IMR-90 (cell line): Measurements from ENCODE around the gene PCDH12. TPM values are rescaled to one million over a fixed set of nuclear protein-coding genes. Genes with fewer than 3 reads are reported as not detected.

Source experiments
- ATAC-seq: fragments of 200-7000 bp; cut with Tn5 transposase; 2 replicates; pipeline ENCODE4 v1.9.1; 2020; ENCODE audit warnings: low read depth, mild to moderate bottlenecking, moderate library complexity
- BruUV-seq: library from RNA; stranded (reverse); fragments of 400-500 nt; replicated peaks from 2 replicates; lab custom pipeline; 2021; lab: Mats Ljungman, UMichigan
- CTCF ChIA-PET: fragments of 300-600 bp; formaldehyde crosslinking; extraction: SDS; loops from one replicate; lab custom pipeline; 2021; ENCODE audit warnings: antibody characterized with exemption; lab: Yijun Ruan, JAX
- POLR2A ChIA-PET: fragments of 300-600 bp; sonication (Branson Sonifier 250); formaldehyde crosslinking; loops from one replicate; lab custom pipeline; 2022; ENCODE audit warnings: antibody characterized with exemption; ENCODE audit not compliant: unreplicated experiment; lab: Charles Lee
- DNase-seq: peaks from one replicate; pipeline ENCODE4 v3.0.0; 2013
- H2AFZ ChIP-seq: replicated peaks from 2 replicates; pipeline ENCODE3; 2013; ENCODE audit warnings: low read length, mild to moderate bottlenecking; ENCODE audit not compliant: poor library complexity
- H2AK5ac ChIP-seq: 2 replicates; pipeline ENCODE4 v1.6.1; 2013; ENCODE audit warnings: low read depth, low read length, inconsistent platforms
- H2AK9ac ChIP-seq: replicated peaks from 2 replicates; pipeline ENCODE3; 2013; ENCODE audit warnings: mild to moderate bottlenecking, low read depth, low read length, moderate library complexity; ENCODE audit not compliant: poor library complexity
- H2BK120ac ChIP-seq: 2 replicates; pipeline ENCODE4 v1.6.1; 2013; ENCODE audit warnings: low read depth, low read length, inconsistent platforms
- H2BK15ac ChIP-seq: 3 replicates; pipeline ENCODE4 v1.6.1; 2013; ENCODE audit warnings: low read depth, low read length, inconsistent platforms
- H2BK20ac ChIP-seq: 2 replicates; pipeline ENCODE4 v1.6.1; 2013; ENCODE audit warnings: low read depth, mild to moderate bottlenecking, inconsistent platforms, low read length, moderate library complexity
- H2BK5ac ChIP-seq: 2 replicates; pipeline ENCODE4 v1.6.1; 2013; ENCODE audit warnings: mild to moderate bottlenecking, low read depth, low read length, inconsistent platforms; ENCODE audit not compliant: poor library complexity, severe bottlenecking
- H3K14ac ChIP-seq: replicated peaks from 2 replicates; pipeline ENCODE4 v1.6.1; 2013; ENCODE audit warnings: low read depth, low read length, inconsistent platforms
- H3K18ac ChIP-seq: 2 replicates; pipeline ENCODE4 v1.6.1; 2013; ENCODE audit warnings: low read depth, low read length, control low read depth
- H3K23ac ChIP-seq: 2 replicates; pipeline ENCODE4 v1.6.1; 2013; ENCODE audit warnings: low read depth, low read length, inconsistent platforms
- H3K27ac ChIP-seq: 2 replicates; pipeline ENCODE4 v1.5.1; 2013; ENCODE audit warnings: mild to moderate bottlenecking, control low read depth, low read length; ENCODE audit not compliant: insufficient read depth
- H3K27me3 ChIP-seq: 2 replicates; pipeline ENCODE4 v1.6.1; 2013; ENCODE audit warnings: low read length; ENCODE audit not compliant: control insufficient read depth, insufficient read depth
- H3K36me3 ChIP-seq: 2 replicates; pipeline ENCODE4 v1.6.1; 2013; ENCODE audit warnings: low read length, mixed read lengths; ENCODE audit not compliant: control insufficient read depth, insufficient read depth
- H3K4ac ChIP-seq: 2 replicates; pipeline ENCODE4 v1.6.1; 2013; ENCODE audit warnings: low read depth, low read length, inconsistent platforms
- H3K4me1 ChIP-seq: 2 replicates; pipeline ENCODE4 v1.6.1; 2013; ENCODE audit warnings: low read length, mixed read lengths; ENCODE audit not compliant: control insufficient read depth, insufficient read depth
- H3K4me2 ChIP-seq: 2 replicates; pipeline ENCODE4 v1.6.1; 2013; ENCODE audit warnings: low read depth, mild to moderate bottlenecking, control low read depth, low read length, moderate library complexity
- H3K4me3 ChIP-seq: 2 replicates; pipeline ENCODE4 v1.5.1; 2013; ENCODE audit warnings: low read depth, mild to moderate bottlenecking, control low read depth, low read length, moderate library complexity; ENCODE audit not compliant: insufficient read depth
- H3K56ac ChIP-seq: 2 replicates; pipeline ENCODE4 v1.6.1; 2013; ENCODE audit warnings: low read length, inconsistent platforms; ENCODE audit not compliant: insufficient read depth; ENCODE audit errors: extremely low read depth
- H3K79me1 ChIP-seq, 2 experiments: 2 replicates each; pipeline ENCODE4 v1.6.1; 2013; ENCODE audit warnings: low read length in 2 of 2, inconsistent platforms in 1 of 2, low read depth in 1 of 2
- H3K9ac ChIP-seq: 2 replicates; pipeline ENCODE4 v1.6.1; 2013; ENCODE audit warnings: low read depth, low read length, control low read depth
- H3K9me1 ChIP-seq: 2 replicates; pipeline ENCODE4 v1.6.1; 2013; ENCODE audit warnings: low read length, inconsistent platforms; ENCODE audit not compliant: insufficient read depth
- H3K9me3 ChIP-seq: 2 replicates; pipeline ENCODE4 v1.6.1; 2013; ENCODE audit warnings: low read length; ENCODE audit not compliant: control insufficient read depth, insufficient read depth
- H4K20me1 ChIP-seq: 2 replicates; pipeline ENCODE4 v1.6.1; 2013; ENCODE audit warnings: low read length, inconsistent platforms; ENCODE audit not compliant: insufficient read depth
- H4K5ac ChIP-seq: 2 replicates; pipeline ENCODE4 v1.6.1; 2013; ENCODE audit warnings: mild to moderate bottlenecking, low read depth, low read length, control low read depth
- H4K8ac ChIP-seq, 2 experiments: 2 replicates each; pipeline ENCODE4 v1.6.1; 2013; ENCODE audit warnings: low read depth in 2 of 2, low read length in 2 of 2, control low read depth in 1 of 2, inconsistent platforms in 1 of 2
- H4K91ac ChIP-seq: 2 replicates; pipeline ENCODE4 v1.6.1; 2013; ENCODE audit warnings: low read depth, low read length, inconsistent platforms; ENCODE audit not compliant: insufficient read depth
- CHD1 ChIP-seq: IDR thresholded peaks from 2 replicates; pipeline ENCODE4 v1.6.1; 2012; ENCODE audit warnings: low read depth, low read length, improper control_type of control experiment
- MAZ ChIP-seq: IDR thresholded peaks from 2 replicates; pipeline ENCODE4 v1.6.1; 2012; ENCODE audit warnings: low read depth, mild to moderate bottlenecking, low read length, improper control_type of control experiment, moderate library complexity, borderline replicate concordance
- MXI1 ChIP-seq: IDR thresholded peaks from 2 replicates; pipeline ENCODE4 v1.6.1; 2012; ENCODE audit warnings: low read depth, mild to moderate bottlenecking, low read length, moderate library complexity, borderline replicate concordance
- POLR2A ChIP-seq: IDR thresholded peaks from 2 replicates; pipeline ENCODE4 v1.6.1; 2012; ENCODE audit warnings: mild to moderate bottlenecking, low read depth, low read length
- RAD21 ChIP-seq: IDR thresholded peaks from 2 replicates; pipeline ENCODE4 v1.6.1; 2012; ENCODE audit warnings: low read length, improper control_type of control experiment
- RCOR1 ChIP-seq: IDR thresholded peaks from 2 replicates; pipeline ENCODE4 v1.6.1; 2012; ENCODE audit warnings: mild to moderate bottlenecking, low read length, improper control_type of control experiment; ENCODE audit not compliant: insufficient replicate concordance
- RFX5 ChIP-seq: IDR thresholded peaks from 2 replicates; pipeline ENCODE4 v1.8.0; 2012; ENCODE audit warnings: low read depth, mild to moderate bottlenecking, low read length, moderate library complexity
- SMC3 ChIP-seq: fragments of 150-350 bp; IDR thresholded peaks from 2 replicates; pipeline ENCODE4 v1.6.1; 2016; ENCODE audit warnings: low read depth, mild to moderate bottlenecking, antibody characterized with exemption, low read length, moderate library complexity
- WGBS, 2 experiments: methylation state at CpG; one replicate each; pipeline versions ENCODE4 v1.1.5 to v1.1.7; 2013; ENCODE audit warnings: missing lambda C conversion rate in 2 of 2; ENCODE audit not compliant: insufficient read length in 1 of 2; ENCODE audit errors: extremely low coverage in 2 of 2; 5-methylcytosine and 5-hydroxymethylcytosine counted together
- dilution Hi-C: fragments of 300-500 bp; cut with HindIII; formaldehyde crosslinking; loops from one replicate; pipeline ENCODE4 v1.14.3; 2018; ENCODE audit warnings: low sequenced_read_pairs; ENCODE audit not compliant: unreplicated experiment
- in situ Hi-C: fragments of 300-500 bp; cut with MboI; formaldehyde crosslinking; loops from 3 replicates; pipeline ENCODE4 v1.14.3; 2019; ENCODE audit warnings: low sequenced_read_pairs, inconsistent platforms, mixed read lengths
- intact Hi-C: fragments of 100-400 bp; cut with micrococcal nuclease; formaldehyde crosslinking; loops from 2 replicates; pipeline ENCODE4 v1.10.0; 2022
- polyA plus RNA-seq, 3 experiments: library from polyadenylated mRNA; depleted of rRNA; stranded (reverse); fragments of >200 nt; gene quantifications; 2 replicates each; pipeline ENCODE4 v1.2.3, GENCODE V29; 2012; ENCODE audit warnings: low replicate concordance in 1 of 3
- total RNA-seq: library from RNA; depleted of rRNA; stranded (reverse); fragments of >200 nt; gene quantifications from 2 replicates; pipeline ENCODE4 v1.2.3, GENCODE V29; 2012
- TF ChIP-seq, protein P1 (sequence below): fragments of 150-350 bp; IDR thresholded peaks from 2 replicates; pipeline ENCODE4 v1.6.1; 2016; ENCODE audit warnings: low read depth, mild to moderate bottlenecking, low read length, moderate library complexity, borderline replicate concordance
- TF ChIP-seq, protein P2 (sequence below): fragments of 150-350 bp; IDR thresholded peaks from 2 replicates; pipeline ENCODE4 v1.6.1; 2017; ENCODE audit warnings: mild to moderate bottlenecking, antibody characterized with exemption, low read length, low read depth

The PCDH12 gene
- total and polyA plus RNA-seq, 2 of the 4 experiments (the other 2 are of a cell fraction), result 0.02 to 0.18 TPM

DNA sequence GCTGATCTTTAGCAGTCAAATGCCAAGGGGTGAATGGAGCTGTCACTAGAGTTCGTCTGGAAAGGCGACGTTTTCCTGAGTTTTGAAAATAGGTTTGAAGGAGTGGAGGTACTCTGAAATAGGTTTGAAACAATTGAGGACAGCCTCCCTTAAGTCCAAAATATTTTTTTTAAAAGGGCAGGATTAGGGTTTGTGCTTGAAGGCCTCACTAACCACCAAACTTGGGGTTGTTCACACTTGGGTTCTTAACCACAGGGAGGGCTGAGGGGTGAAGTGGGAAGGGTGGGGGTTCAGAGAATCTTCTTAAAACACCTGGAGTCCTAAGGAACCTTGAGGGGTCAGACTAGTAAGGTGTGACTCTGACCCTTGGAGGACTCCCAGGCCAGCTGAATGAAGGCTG, 3.5 kb upstream of the PCDH12 start:
- CTCF ChIA-PET, result interaction anchor here (0.6 to 3.3 kb wide), 21 partner anchors 9 to 299 kb away, joined by 3 to 32 read pairs (median 4); partner anchors contain the start of genes DELE1 and RNF14

More for the DNA sequence above, 3.5 kb upstream of the PCDH12 start:
- H3K4me1 ChIP-seq, result no peaks in the 10 kb centered on the region
- no peak overlapping the region for H4K91ac ChIP-seq
- H3K36me3 ChIP-seq, result no peaks in the 10 kb centered on the region
- TF ChIP-seq SMC3 (no peak), RAD21 (no peak), CHD1 (no peak), MXI1 (no peak), RFX5 (no peak), RCOR1 (no peak), MAZ (no peak), POLR2A (no peak)
- TF ChIP-seq, protein P1, sequence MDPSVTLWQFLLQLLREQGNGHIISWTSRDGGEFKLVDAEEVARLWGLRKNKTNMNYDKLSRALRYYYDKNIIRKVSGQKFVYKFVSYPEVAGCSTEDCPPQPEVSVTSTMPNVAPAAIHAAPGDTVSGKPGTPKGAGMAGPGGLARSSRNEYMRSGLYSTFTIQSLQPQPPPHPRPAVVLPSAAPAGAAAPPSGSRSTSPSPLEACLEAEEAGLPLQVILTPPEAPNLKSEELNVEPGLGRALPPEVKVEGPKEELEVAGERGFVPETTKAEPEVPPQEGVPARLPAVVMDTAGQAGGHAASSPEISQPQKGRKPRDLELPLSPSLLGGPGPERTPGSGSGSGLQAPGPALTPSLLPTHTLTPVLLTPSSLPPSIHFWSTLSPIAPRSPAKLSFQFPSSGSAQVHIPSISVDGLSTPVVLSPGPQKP, result no peak
- TF ChIP-seq, protein P2, sequence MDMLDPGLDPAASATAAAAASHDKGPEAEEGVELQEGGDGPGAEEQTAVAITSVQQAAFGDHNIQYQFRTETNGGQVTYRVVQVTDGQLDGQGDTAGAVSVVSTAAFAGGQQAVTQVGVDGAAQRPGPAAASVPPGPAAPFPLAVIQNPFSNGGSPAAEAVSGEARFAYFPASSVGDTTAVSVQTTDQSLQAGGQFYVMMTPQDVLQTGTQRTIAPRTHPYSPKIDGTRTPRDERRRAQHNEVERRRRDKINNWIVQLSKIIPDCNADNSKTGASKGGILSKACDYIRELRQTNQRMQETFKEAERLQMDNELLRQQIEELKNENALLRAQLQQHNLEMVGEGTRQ, result no peak
- DNase-seq (no peak), ATAC-seq (no peak)
- H4K8ac ChIP-seq, result peak overlapping the region; percentile 45 to 59; a peak in 2 of 4 replicates
- no peak overlapping the region for H2BK5ac ChIP-seq
- H3K79me1 ChIP-seq, result no peaks in the 10 kb centered on the region
- H3K27me3 ChIP-seq, result peaks cover 2% of the 10 kb centered on the region; the same call in 1 of the 2 replicates
- no peak overlapping the region for H3K18ac ChIP-seq
- peak overlapping the region; percentile 43 for H4K5ac ChIP-seq
- H2BK15ac ChIP-seq, result no peak overlapping the region
- peak overlapping the region; percentile 33 for H2AK9ac ChIP-seq
- no peak overlapping the region for H3K4me3 ChIP-seq
- H4K20me1 ChIP-seq, result no peaks in the 10 kb centered on the region; the same call in 1 of the 2 replicates
- H3K4ac ChIP-seq, result no peak overlapping the region
- H3K27ac ChIP-seq, result no peak overlapping the region
- H3K23ac ChIP-seq, result no peak overlapping the region
- H3K9me1 ChIP-seq, result no peaks in the 10 kb centered on the region
- in situ Hi-C loops, result no loop called here
- H2AK5ac ChIP-seq, result no peak overlapping the region
- H3K56ac ChIP-seq, result no peak overlapping the region
- no peak overlapping the region for H3K14ac ChIP-seq
- no peak overlapping the region for H2BK120ac ChIP-seq
- no CpG with 5 or more reads among the region's 3 CpGs for WGBS, 2 experiments
- intact Hi-C loops, result no loop called here
- no peak overlapping the region for H3K4me2 ChIP-seq
- H2AFZ ChIP-seq, result no peak overlapping the region
- H3K9ac ChIP-seq, result no peak overlapping the region
- no peaks in the 10 kb centered on the region for H3K9me3 ChIP-seq
- POLR2A ChIA-PET, result interaction anchor here (0.6 kb wide), 1 partner anchor 269 kb away, joined by 3 read pairs; no protein-coding TSS in a partner anchor
- dilution Hi-C loops, result no loop called here
- BruUV-seq, result no TSS peak
- H2BK20ac ChIP-seq, result no peak overlapping the region
